Activated T-helper 1 cell treated with anti-CD3 and anti-CD28 coated beads, Interleukin-12 subunit alpha, Interleukin-12 subunit beta, Interleukin-2, Interleukin-4 antibody, amounts not matched to agents 30 ng/mL and 10 ng/mL and 1 ng/mL, durations not matched to agents 14 hours and 24 hours and 36 hours (primary cell): ENCODE results near the gene ARSA. TPM values are rescaled to one million over a fixed set of nuclear protein-coding genes. Genes with fewer than 3 reads are reported as not detected.
"Not testable (repeated sequence)": the region's sequence is repeated elsewhere in the genome, so short reads cannot be mapped to it uniquely, and the experiment has no call there.

ENCODE experiments used
- DNase-seq: peaks from one replicate; pipeline ENCODE4 v3.0.0; 2021; ENCODE audit warnings: low spot score
- H3K27ac Mint-ChIP-seq: one replicate; pipeline ENCODE4 v1.8.0; 2021; ENCODE audit warnings: mild to moderate bottlenecking, mixed read lengths
- H3K27me3 Mint-ChIP-seq: one replicate; pipeline ENCODE4 v1.8.0; 2022; ENCODE audit warnings: mild to moderate bottlenecking, moderate library complexity, mixed read lengths; ENCODE audit not compliant: insufficient read depth
- H3K36me3 Mint-ChIP-seq: one replicate; pipeline ENCODE4 v1.8.0; 2021; ENCODE audit warnings: low read depth, mixed read lengths
- H3K4me1 Mint-ChIP-seq: one replicate; pipeline ENCODE4 v1.8.0; 2021; ENCODE audit warnings: low read depth, mixed read lengths
- H3K4me3 Mint-ChIP-seq: one replicate; pipeline ENCODE4 v1.8.0; 2021; ENCODE audit warnings: mild to moderate bottlenecking, moderate library complexity, mixed read lengths
- H3K9me3 Mint-ChIP-seq: one replicate; pipeline ENCODE4 v1.8.0; 2021; ENCODE audit warnings: mixed read lengths
- intact Hi-C: fragments of 100-400 bp; cut with micrococcal nuclease; formaldehyde crosslinking; loops from one replicate; pipeline ENCODE4 v1.15.1; 2024
- total RNA-seq: library from RNA; stranded (reverse); gene quantifications from 2 replicates; pipeline ENCODE4 v1.2.3, GENCODE V29; 2022

Gene ARSA
- total RNA-seq, 1 donor from 2014 or later, result 27.3 TPM

DNA sequence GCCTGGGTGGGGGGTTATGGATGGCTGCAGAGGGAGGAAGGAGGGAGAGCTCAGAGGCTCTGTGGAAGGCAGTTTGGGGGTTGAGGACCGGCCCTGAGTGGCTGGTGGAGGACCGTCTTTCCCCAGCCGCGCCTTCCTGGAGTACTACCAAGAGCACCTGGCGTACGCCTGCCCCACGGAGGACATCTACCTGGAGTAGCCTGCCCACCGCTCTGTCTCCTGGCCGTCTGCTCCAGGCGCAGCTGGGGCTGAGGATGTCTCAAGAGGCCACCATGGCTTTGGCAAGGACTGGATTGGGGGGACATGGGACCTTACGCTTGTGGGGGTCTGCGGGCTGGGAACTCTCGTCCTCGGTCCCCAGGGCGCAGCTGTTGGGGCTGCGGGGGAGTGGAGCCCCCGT is 17.4 kb downstream of the ARSA start:
- no peaks in the 10 kb centered on the region for H3K36me3 Mint-ChIP-seq
- peaks cover 17% of the 10 kb centered on the region for H3K27me3 Mint-ChIP-seq
- intact Hi-C loops, result no loop called here
- no peaks in the 10 kb centered on the region for H3K4me1 Mint-ChIP-seq
- no peak overlapping the region for H3K27ac Mint-ChIP-seq
- no peaks in the 10 kb centered on the region for H3K9me3 Mint-ChIP-seq
- no peak for DNase-seq
- H3K4me3 Mint-ChIP-seq, result no peak overlapping the region

DNA sequence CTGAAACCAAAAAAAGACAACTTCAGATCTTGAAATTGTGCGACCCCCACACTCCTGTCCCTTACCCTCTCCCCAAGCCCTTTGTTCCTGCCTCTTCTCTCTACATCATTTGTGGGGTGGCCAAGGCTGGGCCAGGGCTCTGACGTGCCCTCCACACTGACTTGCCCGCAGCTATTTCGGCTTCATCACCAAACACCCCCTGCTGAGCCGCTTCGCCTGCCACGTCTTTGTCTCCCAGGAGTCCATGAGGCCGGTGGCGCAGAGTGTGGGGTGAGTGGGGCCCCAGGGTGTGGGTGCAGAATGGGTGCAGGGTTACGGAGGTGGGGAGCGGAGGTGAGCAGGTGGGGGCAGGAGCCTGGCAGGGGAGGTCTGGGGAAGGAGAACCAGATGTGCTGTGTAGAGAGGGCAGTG is 17.9 kb downstream of the ARSA start:
- intact Hi-C loops, result no loop called here
- H3K27ac Mint-ChIP-seq, result no peak overlapping the region

DNA sequence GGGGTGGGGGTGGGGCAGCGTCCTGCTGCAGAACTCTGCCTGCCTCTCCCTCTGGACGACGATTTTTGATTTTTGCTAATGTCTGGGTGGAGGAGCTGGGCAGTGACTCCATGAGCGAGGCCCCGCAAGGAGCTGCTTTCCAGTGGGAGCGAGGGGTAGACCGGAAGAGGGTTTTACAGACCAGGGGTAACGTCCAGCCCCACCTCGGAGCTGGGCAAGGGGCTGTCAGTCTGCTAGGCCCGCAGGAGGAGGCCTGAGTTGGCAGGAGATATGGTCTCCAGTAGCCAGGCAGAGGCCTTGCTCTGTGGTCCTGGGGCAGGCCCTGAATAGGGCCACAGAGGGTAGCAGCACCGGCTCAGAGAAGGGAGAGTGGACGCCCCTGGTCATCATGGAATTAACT is 18.4 kb downstream of the ARSA start:
- intact Hi-C loops, result no loop called here
- H3K27ac Mint-ChIP-seq, result no peak overlapping the region
- no peaks in the 10 kb centered on the region for H3K36me3 Mint-ChIP-seq
- H3K27me3 Mint-ChIP-seq, result peaks cover 12% of the 10 kb centered on the region
- H3K4me1 Mint-ChIP-seq, result no peaks in the 10 kb centered on the region
- no peaks in the 10 kb centered on the region for H3K9me3 Mint-ChIP-seq
- H3K4me3 Mint-ChIP-seq, result no peak overlapping the region
- no peak for DNase-seq

More for the DNA sequence above, 17.9 kb downstream of the ARSA start:
- no peaks in the 10 kb centered on the region for H3K4me1 Mint-ChIP-seq
- peaks cover 12% of the 10 kb centered on the region for H3K27me3 Mint-ChIP-seq
- DNase-seq, result no peak
- H3K4me3 Mint-ChIP-seq, result no peak overlapping the region
- H3K9me3 Mint-ChIP-seq, result no peaks in the 10 kb centered on the region
- no peaks in the 10 kb centered on the region for H3K36me3 Mint-ChIP-seq

DNA sequence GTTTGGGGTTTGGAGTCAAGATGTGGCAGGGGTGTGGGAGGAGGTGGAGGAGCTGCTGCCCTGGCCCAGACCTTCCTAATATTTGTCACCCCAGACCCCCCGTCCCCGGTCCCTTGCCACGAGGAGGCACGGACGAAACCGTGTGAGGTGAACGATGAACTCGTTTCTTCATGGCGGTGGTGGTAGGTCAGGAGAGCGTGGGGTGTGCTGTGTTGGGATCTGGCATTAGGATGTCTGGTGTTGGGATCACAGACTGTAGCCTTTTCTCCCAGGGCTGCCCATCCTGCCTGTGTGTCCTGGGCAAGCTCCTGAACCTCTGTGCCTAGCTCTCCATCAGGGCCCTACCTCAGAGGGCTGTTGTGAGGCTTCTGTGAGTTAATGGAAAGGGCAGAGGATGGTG is 19.0 kb downstream of the ARSA start:
- no peaks in the 10 kb centered on the region for H3K9me3 Mint-ChIP-seq
- no peak overlapping the region for H3K27ac Mint-ChIP-seq
- intact Hi-C loops, result no loop called here
- no peaks in the 10 kb centered on the region for H3K36me3 Mint-ChIP-seq
- DNase-seq, result no peak
- H3K4me1 Mint-ChIP-seq, result no peaks in the 10 kb centered on the region
- H3K4me3 Mint-ChIP-seq, result no peak overlapping the region
- H3K27me3 Mint-ChIP-seq, result peaks cover 11% of the 10 kb centered on the region

DNA sequence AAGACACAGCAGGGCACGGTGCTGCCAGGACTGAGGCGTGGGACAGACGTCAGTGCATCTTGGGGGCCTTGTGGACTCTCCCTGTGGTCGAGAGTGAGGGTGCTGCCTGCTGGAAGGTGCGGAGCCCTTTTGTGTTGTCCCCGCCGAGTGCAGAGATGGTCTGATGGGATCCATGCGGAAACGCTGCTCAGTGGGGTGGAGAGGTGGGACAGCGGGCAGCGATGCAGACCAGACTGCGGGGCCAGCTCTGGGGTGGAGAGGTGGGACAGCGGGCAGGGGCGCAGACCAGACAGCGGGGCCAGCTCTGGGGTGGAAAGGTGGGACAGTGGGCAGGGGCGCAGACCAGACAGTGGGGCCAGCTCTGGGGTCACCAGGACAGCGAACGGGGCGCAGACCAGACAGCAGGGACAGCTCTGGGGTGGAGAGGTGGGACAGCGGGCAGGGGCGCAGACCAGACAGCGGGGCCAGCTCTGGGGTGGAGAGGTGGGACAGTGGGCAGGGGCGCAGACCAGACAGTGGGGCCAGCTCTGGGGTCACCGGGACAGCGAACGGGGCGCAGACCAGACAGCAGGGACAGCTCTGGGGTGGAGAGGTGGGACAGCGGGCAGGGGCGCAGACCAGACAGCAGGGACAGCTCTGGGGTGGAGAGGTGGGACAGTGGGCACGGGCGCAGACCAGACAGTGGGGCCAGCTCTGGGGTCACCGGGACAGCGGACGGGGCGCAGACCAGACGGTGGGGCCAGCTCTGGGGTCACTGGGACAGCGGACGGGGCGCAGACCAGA is 19.7 kb downstream of the ARSA start:
- H3K4me1 Mint-ChIP-seq, DNase-seq, H3K36me3 Mint-ChIP-seq, H3K4me3 Mint-ChIP-seq, H3K27ac Mint-ChIP-seq, intact Hi-C loops, H3K9me3 Mint-ChIP-seq: not testable (repeated sequence)
- H3K27me3 Mint-ChIP-seq, result peaks cover 14% of the 10 kb centered on the region

DNA sequence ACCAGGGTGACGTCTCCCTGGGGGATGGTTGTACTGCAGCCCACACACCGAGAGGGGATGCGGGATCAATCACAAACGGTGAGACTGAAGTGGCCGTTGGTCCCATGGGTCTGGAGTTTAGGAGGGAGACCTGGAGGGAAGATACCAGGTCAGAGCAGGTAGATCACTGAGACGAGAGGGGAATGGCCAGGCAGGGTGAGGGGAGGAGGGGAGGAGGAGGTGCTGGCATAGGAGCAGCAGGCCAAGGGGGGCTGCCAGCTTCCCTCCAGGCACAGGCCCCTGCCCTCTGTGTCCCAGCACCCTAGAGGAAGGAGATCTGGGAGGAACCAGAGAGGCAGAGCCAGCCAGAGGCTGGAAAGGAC is 20.3 kb downstream of the ARSA start:
- no peak overlapping the region for H3K4me3 Mint-ChIP-seq
- no peaks in the 10 kb centered on the region for H3K4me1 Mint-ChIP-seq
- intact Hi-C loops, result no loop called here

DNA sequence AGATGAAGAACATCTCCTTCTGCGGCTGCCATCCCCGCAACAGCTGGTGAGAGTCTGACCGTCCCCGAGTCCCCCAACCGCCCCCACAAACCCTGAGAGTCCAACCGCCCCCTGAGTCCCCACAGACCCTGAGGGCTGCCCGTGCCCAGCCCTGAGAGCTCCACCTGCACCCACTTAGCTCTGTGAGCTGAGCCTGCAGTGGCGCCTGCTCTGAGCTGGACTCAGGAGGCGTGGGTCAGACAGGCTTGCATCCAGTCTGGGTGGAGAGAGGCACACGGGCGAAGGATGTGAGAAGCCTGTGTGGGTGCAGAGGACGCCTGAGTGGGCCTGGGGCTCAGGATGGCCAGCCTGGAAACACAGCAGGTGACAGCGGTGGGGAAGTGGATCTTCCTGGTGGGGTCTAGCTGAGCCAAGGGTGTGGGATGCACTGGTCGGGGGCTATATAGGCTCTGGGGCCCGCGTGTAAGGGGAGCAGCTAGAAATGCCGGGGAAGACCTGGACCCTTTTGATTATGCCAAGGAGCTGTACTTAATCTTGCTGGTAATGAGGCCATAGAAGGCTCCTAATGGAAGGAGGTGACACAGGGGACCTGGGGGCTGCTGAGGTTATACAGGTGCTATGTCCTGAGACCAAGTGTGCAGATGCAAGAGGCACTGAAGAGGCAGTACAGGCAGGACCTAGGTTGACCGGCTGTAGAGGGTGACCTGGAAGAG is 20.9 kb downstream of the ARSA start:
- intact Hi-C loops, result no loop called here
- DNase-seq, result no peak
- no peaks in the 10 kb centered on the region for H3K4me1 Mint-ChIP-seq
- H3K27ac Mint-ChIP-seq, result no peak overlapping the region
- no peaks in the 10 kb centered on the region for H3K36me3 Mint-ChIP-seq
- H3K4me3 Mint-ChIP-seq, result no peak overlapping the region
- peaks cover 24% of the 10 kb centered on the region for H3K27me3 Mint-ChIP-seq
- H3K9me3 Mint-ChIP-seq, result no peaks in the 10 kb centered on the region

More for the DNA sequence above, 20.3 kb downstream of the ARSA start:
- Mint-ChIP-seq H3K36me3 (no peaks in the 10 kb centered on the region), H3K27me3 (peaks cover 19% of the 10 kb centered on the region), H3K27ac (no peak overlapping the region), H3K9me3 (no peaks in the 10 kb centered on the region)
- DNase-seq, result no peak

DNA sequence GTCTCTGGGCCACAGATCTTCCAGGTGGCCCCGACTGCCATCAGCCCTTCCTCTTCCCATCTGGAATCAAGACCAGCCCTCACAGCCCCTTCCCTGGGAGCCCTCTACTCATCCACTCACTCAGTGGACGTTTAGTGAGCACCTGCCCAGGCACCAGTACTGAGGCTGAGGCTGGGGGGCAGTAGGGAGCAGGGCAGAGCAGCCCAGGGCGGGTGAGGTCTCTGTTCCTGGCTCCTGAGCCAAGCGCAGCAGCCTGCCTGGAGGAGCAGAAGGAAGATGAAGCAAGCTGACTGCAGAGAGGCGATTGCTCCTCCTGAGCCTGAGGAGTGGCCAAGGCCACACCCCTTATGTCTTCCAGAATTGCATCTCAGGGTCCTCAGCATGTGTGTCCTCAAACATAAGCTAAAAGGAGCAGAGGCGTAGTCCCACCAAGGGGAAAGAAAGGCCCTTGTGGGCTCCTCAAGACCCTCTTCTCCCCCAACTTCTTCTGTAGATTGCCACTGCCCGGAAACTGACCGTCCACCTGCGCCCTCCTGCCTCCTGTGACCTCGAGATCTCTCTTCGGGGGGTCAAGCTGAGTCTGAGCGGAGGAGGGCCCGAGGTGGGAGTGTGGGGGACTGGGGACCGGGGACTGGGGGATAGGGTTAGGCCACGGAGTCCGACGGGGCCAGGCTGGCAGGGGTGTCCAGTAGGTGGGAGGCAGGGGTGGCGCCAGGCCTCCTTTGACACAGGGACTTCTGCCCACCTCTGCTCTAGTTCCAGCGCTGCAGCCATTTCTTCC is 21.6 kb downstream of the ARSA start:
- H3K27ac Mint-ChIP-seq, result no peak overlapping the region
- peaks cover 31% of the 10 kb centered on the region for H3K27me3 Mint-ChIP-seq
- intact Hi-C loops, result no loop called here
- H3K4me1 Mint-ChIP-seq, result no peaks in the 10 kb centered on the region
- H3K4me3 Mint-ChIP-seq, result no peak overlapping the region
- DNase-seq, result no peak
- no peaks in the 10 kb centered on the region for H3K36me3 Mint-ChIP-seq
- no peaks in the 10 kb centered on the region for H3K9me3 Mint-ChIP-seq

DNA sequence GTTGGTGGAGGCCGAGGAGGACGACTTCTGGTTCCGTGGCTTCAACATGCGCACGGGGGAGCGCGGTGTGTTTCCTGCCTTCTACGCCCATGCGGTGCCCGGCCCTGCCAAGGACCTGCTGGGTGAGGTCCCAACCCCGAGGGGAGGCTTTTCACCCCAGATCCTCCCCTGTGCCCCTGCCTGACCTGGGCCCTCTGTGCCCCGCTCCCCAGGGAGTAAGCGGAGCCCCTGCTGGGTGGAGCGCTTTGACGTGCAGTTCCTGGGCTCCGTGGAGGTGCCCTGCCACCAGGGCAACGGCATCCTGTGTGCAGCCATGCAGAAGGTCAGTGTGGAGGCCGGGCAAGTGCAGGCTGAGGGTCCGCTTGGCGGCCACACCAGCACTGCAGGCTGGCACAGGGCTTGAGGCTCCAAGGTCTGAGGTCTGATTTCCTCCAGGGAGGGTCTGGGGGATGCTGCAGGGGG is 22.3 kb downstream of the ARSA start:
- H3K4me1 Mint-ChIP-seq, result no peaks in the 10 kb centered on the region

DNA sequence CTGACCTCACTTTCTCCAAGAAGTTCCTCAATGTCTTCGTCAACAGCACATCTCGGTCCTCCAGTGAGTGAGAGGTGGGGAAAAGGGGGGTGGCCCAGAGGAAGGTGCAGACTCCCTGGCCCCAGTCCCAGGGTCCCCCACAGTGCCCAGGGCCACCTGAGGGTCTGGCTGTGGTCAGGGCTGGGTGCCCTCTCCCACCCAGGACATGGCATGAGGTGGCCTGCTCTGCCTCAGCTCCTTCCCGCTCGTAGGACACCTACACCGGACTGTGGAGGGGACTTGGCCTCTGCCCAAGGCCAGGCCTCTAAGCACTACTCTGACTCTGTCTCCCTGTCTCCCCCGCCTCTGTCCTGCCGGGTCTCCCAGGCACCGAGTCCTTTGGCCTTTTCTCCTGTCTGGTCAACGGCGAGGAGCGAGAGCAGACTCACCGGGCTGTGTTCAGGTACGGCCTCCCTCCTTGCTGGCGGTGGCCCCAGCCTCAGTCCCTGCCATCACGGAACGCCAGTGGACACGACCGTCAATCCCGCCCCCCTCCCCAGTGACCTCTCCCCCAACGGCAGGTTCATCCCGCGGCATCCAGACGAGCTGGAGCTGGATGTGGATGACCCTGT is 22.8 kb downstream of the ARSA start:
- Mint-ChIP-seq H3K9me3 (no peaks in the 10 kb centered on the region), H3K4me1 (no peaks in the 10 kb centered on the region), H3K27me3 (peaks cover 31% of the 10 kb centered on the region), H3K36me3 (no peaks in the 10 kb centered on the region), H3K27ac (no peak overlapping the region), H3K4me3 (no peak overlapping the region)
- no peak for DNase-seq
- intact Hi-C loops, result no loop called here

More for the DNA sequence above, 22.3 kb downstream of the ARSA start:
- Mint-ChIP-seq H3K27me3 (peaks cover 31% of the 10 kb centered on the region), H3K9me3 (no peaks in the 10 kb centered on the region), H3K36me3 (no peaks in the 10 kb centered on the region), H3K4me3 (no peak overlapping the region), H3K27ac (no peak overlapping the region)
- DNase-seq, result no peak
- intact Hi-C loops, result no loop called here

DNA sequence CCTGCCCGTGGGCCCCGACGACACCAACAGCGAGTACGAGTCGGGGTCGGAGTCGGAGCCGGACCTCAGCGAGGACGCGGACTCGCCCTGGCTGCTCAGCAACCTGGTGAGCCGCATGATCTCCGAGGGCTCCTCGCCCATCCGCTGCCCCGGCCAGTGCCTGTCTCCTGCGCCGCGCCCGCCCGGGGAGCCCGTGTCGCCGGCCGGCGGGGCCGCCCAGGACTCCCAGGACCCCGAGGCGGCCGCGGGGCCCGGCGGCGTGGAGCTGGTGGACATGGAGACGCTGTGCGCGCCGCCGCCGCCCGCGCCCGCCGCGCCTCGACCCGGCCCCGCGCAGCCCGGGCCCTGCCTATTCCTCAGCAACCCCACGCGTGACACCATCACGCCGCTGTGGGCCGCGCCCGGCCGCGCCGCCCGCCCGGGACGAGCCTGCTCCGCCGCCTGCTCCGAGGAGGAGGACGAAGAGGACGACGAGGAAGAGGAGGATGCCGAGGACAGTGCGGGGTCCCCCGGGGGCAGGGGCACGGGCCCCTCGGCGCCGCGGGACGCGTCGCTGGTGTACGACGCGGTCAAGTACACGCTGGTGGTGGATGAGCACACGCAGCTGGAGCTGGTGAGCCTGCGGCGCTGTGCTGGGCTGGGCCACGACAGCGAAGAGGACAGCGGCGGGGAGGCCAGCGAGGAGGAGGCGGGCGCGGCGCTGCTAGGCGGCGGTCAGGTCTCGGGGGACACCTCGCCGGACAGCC is 23.5 kb downstream of the ARSA start:
- Mint-ChIP-seq H3K4me3 (no peak overlapping the region), H3K36me3 (peaks cover 4% of the 10 kb centered on the region), H3K27ac (no peak overlapping the region), H3K27me3 (peaks cover 36% of the 10 kb centered on the region), H3K9me3 (no peaks in the 10 kb centered on the region), H3K4me1 (no peaks in the 10 kb centered on the region)
- intact Hi-C loops, result no loop called here
- no peak for DNase-seq

DNA sequence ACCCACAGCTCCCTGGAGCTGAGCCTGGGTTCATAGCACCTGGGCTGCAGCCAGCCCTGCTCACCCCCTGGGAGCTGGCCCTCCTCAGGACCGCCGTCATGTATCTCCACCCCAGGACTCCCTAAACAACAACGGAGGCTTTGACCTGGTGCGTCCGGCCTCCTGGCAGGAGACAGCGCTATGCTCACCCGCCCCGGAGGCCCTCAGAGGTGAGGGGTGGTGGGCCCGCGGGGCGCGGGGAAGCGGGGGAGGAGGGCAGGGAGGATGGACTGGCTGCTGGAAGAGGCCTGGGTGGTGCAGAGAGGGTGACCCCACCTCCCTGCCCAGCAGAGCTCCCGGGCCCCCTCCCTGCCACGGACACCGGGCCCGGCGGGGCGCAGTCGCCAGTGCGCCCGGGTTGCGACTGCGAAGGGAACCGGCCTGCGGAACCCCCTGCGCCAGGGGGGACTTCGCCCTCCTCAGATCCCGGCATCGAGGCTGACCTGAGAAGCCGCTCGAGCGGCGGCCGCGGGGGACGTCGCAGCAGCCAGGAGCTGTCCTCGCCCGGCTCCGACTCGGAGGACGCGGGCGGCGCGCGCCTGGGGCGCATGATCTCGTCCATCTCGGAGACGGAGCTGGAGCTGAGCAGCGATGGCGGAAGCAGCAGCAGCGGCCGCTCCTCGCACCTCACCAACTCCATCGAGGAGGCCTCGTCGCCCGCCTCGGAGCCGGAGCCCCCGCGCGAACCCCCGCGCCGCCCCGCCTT is 24.3 kb downstream of the ARSA start:
- H3K4me1 Mint-ChIP-seq, result no peaks in the 10 kb centered on the region

More for the DNA sequence above, 24.3 kb downstream of the ARSA start:
- H3K27me3 Mint-ChIP-seq, result peaks cover 38% of the 10 kb centered on the region
- intact Hi-C loops, result no loop called here
- no peak overlapping the region for H3K4me3 Mint-ChIP-seq
- no peaks in the 10 kb centered on the region for H3K9me3 Mint-ChIP-seq
- no peak for DNase-seq
- H3K36me3 Mint-ChIP-seq, result peaks cover 4% of the 10 kb centered on the region
- no peak overlapping the region for H3K27ac Mint-ChIP-seq
